Measurements from ENCODE around the gene MSH2. TPM values are rescaled to one million over a fixed set of nuclear protein-coding genes. Genes with fewer than 3 reads are reported as not detected.
"Not testable (repeated sequence)": the region's sequence is repeated elsewhere in the genome, so short reads cannot be mapped to it uniquely, and the experiment has no call there.

MSH2 gene
- total RNA-seq, 1 donor from 2014 or later, result 26.5 TPM

- Histone ChIP-seq H3K4me3 (ENCODE audit: low read depth, low read length) (no peak overlapping the region), H3K36me3 (ENCODE audit: control insufficient read depth, insufficient read depth, low read length) (no peaks in the 10 kb centered on the region), H3K27me3 (ENCODE audit: control insufficient read depth, insufficient read depth, low read length) (no peaks in the 10 kb centered on the region)
- TF ChIP-seq, protein P1, sequence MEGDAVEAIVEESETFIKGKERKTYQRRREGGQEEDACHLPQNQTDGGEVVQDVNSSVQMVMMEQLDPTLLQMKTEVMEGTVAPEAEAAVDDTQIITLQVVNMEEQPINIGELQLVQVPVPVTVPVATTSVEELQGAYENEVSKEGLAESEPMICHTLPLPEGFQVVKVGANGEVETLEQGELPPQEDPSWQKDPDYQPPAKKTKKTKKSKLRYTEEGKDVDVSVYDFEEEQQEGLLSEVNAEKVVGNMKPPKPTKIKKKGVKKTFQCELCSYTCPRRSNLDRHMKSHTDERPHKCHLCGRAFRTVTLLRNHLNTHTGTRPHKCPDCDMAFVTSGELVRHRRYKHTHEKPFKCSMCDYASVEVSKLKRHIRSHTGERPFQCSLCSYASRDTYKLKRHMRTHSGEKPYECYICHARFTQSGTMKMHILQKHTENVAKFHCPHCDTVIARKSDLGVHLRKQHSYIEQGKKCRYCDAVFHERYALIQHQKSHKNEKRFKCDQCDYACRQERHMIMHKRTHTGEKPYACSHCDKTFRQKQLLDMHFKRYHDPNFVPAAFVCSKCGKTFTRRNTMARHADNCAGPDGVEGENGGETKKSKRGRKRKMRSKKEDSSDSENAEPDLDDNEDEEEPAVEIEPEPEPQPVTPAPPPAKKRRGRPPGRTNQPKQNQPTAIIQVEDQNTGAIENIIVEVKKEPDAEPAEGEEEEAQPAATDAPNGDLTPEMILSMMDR (IDR thresholded peaks at IDR 0.05; ENCODE audit: insufficient read depth, low read length, poor library complexity, severe bottlenecking), result no peak
- DNase-seq (ENCODE audit: low read depth), result no peak
Observed at GRCh38 chr2:47420214-47420613, 17.3 kb downstream of the MSH2 start.

DNA sequence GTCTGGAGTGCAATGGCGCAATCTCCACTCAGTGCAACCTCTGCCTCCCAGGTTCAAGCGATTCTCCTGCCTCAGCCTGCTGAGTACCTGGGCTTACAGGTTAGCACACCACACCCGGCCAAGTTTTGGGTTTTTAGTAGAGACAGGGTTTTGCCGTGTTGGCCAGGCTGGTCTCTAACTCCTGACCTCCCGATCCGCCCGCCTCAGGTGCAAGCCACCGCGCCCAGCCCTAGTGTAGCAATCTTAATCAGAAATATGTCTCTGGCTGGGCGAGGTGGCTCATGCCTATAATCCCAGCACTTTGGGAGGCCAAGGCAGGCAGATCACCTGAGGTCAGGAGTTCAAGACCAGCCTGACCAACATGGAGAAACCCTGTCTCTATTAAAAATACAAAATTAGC, 17.7 kb downstream of the MSH2 start:
- H3K27me3 ChIP-seq (ENCODE audit: control insufficient read depth, insufficient read depth, low read length); H3K36me3 ChIP-seq (ENCODE audit: control insufficient read depth, insufficient read depth, low read length); DNase-seq (ENCODE audit: low read depth); H3K4me3 ChIP-seq (ENCODE audit: low read depth, low read length): not testable (repeated sequence)

DNA sequence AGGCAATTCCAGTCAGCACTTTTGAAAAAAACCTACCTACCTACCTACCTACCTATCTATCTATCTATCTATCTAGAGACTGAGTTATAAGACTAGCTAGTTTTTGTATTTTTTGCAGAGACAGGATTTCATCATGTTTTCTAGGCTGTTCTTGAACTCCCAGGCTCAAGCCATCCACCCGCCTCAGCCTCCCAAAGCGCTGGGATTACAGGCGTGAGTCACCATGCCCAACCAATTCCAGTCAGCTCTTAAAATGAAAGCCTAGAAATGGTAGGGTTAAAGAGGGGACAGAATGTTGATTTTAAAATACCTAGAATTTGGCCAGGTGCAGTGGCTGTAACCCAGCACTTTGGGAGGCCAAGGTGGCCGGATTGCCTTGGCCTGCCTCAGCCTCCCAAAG, 19.1 kb downstream of the MSH2 start:
- Histone ChIP-seq H3K4me3 (ENCODE audit: low read depth, low read length) (no peak overlapping the region), H3K36me3 (ENCODE audit: control insufficient read depth, insufficient read depth, low read length) (no peaks in the 10 kb centered on the region), H3K27me3 (ENCODE audit: control insufficient read depth, insufficient read depth, low read length) (no peaks in the 10 kb centered on the region)
- TF ChIP-seq, protein P1 (IDR thresholded peaks at IDR 0.05; ENCODE audit: insufficient read depth, low read length, poor library complexity, severe bottlenecking), result no peak
- DNase-seq (ENCODE audit: low read depth), result no peak

DNA sequence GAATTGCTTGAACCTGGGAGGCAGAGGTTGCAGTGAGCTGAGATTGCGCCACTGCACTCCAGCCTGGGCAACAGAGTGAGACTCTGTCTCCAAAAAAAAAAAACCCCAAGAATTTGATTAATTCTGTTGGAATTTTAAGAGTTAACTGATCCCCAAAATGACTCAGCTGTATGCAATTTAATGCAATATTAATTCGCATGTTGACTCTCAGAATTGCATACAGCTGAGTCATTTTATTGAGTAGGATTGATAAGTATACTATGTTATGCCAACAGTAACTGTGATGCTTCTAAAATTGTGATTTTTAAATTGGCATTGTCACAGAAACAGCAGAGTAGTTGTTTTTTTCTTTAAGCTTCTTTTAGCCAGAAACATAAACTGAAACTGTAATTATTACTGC, 19.6 kb downstream of the MSH2 start:
- no peaks in the 10 kb centered on the region for H3K27me3 ChIP-seq (ENCODE audit: control insufficient read depth, insufficient read depth, low read length)
- no peaks in the 10 kb centered on the region for H3K36me3 ChIP-seq (ENCODE audit: control insufficient read depth, insufficient read depth, low read length)
- TF ChIP-seq, protein P1 (IDR thresholded peaks at IDR 0.05; ENCODE audit: insufficient read depth, low read length, poor library complexity, severe bottlenecking), result no peak
- DNase-seq (ENCODE audit: low read depth), result no peak
- H3K4me3 ChIP-seq (ENCODE audit: low read depth, low read length), result no peak overlapping the region

- H3K4me3 ChIP-seq (ENCODE audit: low read depth, low read length), result no peak overlapping the region
- H3K27me3 ChIP-seq (ENCODE audit: control insufficient read depth, insufficient read depth, low read length), result no peaks in the 10 kb centered on the region
- H3K36me3 ChIP-seq (ENCODE audit: control insufficient read depth, insufficient read depth, low read length), result no peaks in the 10 kb centered on the region
- no peak for DNase-seq (ENCODE audit: low read depth)
- TF ChIP-seq, protein P1 (IDR thresholded peaks at IDR 0.05; ENCODE audit: insufficient read depth, low read length, poor library complexity, severe bottlenecking), result no peak
Observed at GRCh38 chr2:47426786-47427185, 23.8 kb downstream of the MSH2 start.

- H3K4me3 ChIP-seq (ENCODE audit: low read depth, low read length), result no peak overlapping the region
- no peak for DNase-seq (ENCODE audit: low read depth)
- TF ChIP-seq, protein P1 (IDR thresholded peaks at IDR 0.05; ENCODE audit: insufficient read depth, low read length, poor library complexity, severe bottlenecking), result no peak
- H3K36me3 ChIP-seq (ENCODE audit: control insufficient read depth, insufficient read depth, low read length), result no peaks in the 10 kb centered on the region
- no peaks in the 10 kb centered on the region for H3K27me3 ChIP-seq (ENCODE audit: control insufficient read depth, insufficient read depth, low read length)
Observed at GRCh38 chr2:47429795-47430194, 26.8 kb downstream of the MSH2 start.

DNA sequence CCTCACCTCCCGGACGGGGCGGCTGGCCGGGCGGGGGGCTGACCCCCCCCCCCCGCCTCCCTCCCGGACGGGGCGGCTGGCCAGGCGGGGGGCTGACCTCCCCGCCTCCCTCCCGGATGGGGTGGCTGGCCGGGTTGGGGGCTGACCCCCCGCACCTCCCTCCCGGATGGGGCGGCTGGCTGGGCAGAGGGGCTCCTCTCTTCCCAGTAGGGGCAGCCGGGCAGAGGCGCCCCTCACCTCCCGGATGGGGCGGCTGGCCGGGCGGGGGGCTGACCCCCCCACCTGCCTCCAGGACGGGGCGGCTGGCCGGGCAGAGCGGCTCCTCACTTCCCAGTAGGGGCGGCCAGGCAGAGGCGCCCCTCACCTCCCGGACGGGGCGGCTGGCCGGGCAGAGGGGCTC, 30.1 kb downstream of the MSH2 start:
- not testable (repeated sequence) for H3K4me3 ChIP-seq (ENCODE audit: low read depth, low read length); DNase-seq (ENCODE audit: low read depth); H3K36me3 ChIP-seq (ENCODE audit: control insufficient read depth, insufficient read depth, low read length); H3K27me3 ChIP-seq (ENCODE audit: control insufficient read depth, insufficient read depth, low read length)

DNA sequence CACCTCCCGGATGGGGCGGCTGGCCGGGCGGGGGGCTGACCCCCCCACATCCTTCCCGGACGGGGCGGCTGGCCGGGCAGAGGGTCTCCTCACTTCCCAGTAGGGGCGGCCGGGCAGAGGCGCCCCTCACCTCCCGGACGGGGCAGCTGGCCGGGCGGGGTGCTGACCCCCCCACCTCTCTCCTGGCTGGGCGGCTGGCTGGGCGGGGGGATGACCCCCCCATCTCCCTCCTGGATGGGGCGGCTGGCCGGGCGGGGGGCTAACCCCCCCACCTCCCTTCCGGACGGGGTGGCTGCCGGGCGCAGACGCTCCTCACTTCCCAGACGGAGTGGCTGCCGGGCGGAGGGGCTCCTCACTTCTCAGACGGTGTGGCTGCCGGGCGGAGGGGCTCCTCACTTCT, 30.5 kb downstream of the MSH2 start:
- not testable (repeated sequence) for H3K27me3 ChIP-seq (ENCODE audit: control insufficient read depth, insufficient read depth, low read length); H3K4me3 ChIP-seq (ENCODE audit: low read depth, low read length); DNase-seq (ENCODE audit: low read depth); H3K36me3 ChIP-seq (ENCODE audit: control insufficient read depth, insufficient read depth, low read length)

All from kidney epithelial cell (primary cell).